Nephron progenitor cell (in vitro differentiated cells): Measurements from ENCODE around the gene PIK3C2G.

Experiments
- DNase-seq: peaks from one replicate; pipeline ENCODE4 v3.0.0; 2021
- H3K27ac Mint-ChIP-seq: 2 replicates; pipeline ENCODE4 v1.8.0; 2021; ENCODE audit warnings: mild to moderate bottlenecking, moderate library complexity, mixed read lengths
- H3K27me3 Mint-ChIP-seq: 2 replicates; pipeline ENCODE4 v1.8.0; 2021; ENCODE audit warnings: mild to moderate bottlenecking, low read depth, mixed read lengths; ENCODE audit not compliant: poor library complexity
- H3K36me3 Mint-ChIP-seq: 2 replicates; pipeline ENCODE4 v1.8.0; 2021; ENCODE audit warnings: low read depth, mixed read lengths
- H3K4me1 Mint-ChIP-seq: 2 replicates; pipeline ENCODE4 v1.8.0; 2021; ENCODE audit warnings: mixed read lengths
- H3K4me3 Mint-ChIP-seq: 2 replicates; pipeline ENCODE4 v1.8.0; 2021; ENCODE audit warnings: mild to moderate bottlenecking, moderate library complexity, mixed read lengths
- H3K9me3 Mint-ChIP-seq: 2 replicates; pipeline ENCODE4 v1.8.0; 2021; ENCODE audit warnings: mild to moderate bottlenecking, moderate library complexity, mixed read lengths
- TF ChIP-seq, protein P1 (sequence below): fragments of 200-600 bp; sonication (generic); IDR thresholded peaks from 2 replicates; pipeline ENCODE4 v1.5.0; 2021; ENCODE audit warnings: antibody characterized with exemption

The PIK3C2G gene

DNA sequence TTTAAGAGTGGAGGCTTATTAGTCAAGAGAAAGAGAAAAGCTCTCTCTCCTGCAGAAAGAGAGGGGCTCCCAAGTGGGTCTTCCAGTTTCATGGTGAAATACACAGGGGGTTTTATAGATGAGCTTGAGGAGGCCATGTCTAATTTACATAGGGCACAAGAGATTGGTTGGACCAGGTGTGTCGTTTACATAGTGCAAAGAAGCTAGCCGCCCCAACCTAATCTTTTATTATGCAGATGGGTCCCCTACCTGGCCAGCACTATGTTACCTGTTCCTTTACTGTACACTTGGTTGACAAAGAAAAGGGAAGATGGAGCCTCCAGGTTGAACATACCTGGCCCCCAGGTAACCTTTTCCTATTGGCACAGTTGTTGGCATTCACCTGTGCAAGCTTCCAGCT is 195.0 kb downstream of the PIK3C2G start:
- H3K4me3 Mint-ChIP-seq, result no peak overlapping the region
- DNase-seq, result no peak
- no peak overlapping the region for H3K27ac Mint-ChIP-seq
- no peaks in the 10 kb centered on the region for H3K27me3 Mint-ChIP-seq
- TF ChIP-seq, protein P1, sequence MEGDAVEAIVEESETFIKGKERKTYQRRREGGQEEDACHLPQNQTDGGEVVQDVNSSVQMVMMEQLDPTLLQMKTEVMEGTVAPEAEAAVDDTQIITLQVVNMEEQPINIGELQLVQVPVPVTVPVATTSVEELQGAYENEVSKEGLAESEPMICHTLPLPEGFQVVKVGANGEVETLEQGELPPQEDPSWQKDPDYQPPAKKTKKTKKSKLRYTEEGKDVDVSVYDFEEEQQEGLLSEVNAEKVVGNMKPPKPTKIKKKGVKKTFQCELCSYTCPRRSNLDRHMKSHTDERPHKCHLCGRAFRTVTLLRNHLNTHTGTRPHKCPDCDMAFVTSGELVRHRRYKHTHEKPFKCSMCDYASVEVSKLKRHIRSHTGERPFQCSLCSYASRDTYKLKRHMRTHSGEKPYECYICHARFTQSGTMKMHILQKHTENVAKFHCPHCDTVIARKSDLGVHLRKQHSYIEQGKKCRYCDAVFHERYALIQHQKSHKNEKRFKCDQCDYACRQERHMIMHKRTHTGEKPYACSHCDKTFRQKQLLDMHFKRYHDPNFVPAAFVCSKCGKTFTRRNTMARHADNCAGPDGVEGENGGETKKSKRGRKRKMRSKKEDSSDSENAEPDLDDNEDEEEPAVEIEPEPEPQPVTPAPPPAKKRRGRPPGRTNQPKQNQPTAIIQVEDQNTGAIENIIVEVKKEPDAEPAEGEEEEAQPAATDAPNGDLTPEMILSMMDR, result no peak
- H3K4me1 Mint-ChIP-seq, result no peaks in the 10 kb centered on the region
- peaks cover 9% of the 10 kb centered on the region for H3K9me3 Mint-ChIP-seq
- no peaks in the 10 kb centered on the region for H3K36me3 Mint-ChIP-seq

DNA sequence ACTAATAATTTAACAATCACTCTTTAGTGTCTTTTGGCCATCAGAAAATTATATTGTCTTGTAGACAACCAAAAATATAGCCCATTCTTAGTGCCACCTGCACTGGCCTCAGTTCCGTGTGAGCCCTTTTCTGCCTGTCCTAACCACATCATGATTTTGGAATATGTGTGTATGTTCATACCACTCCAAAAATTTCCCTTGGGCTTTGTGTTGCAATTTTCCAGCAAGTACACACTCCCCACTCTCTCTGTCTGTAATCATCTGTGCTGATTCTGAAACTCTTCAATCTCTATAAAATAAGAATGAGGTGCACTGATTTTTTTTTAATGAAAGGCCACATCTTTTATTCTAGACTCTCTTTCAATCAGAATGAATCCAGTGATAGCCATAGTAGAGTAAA is 196.0 kb downstream of the PIK3C2G start:
- TF ChIP-seq, protein P1, result no peak
- no peak for DNase-seq
- Mint-ChIP-seq H3K36me3 (no peaks in the 10 kb centered on the region), H3K4me1 (no peaks in the 10 kb centered on the region), H3K4me3 (no peak overlapping the region), H3K27ac (no peak overlapping the region), H3K27me3 (no peaks in the 10 kb centered on the region), H3K9me3 (peaks cover 6% of the 10 kb centered on the region)

DNA sequence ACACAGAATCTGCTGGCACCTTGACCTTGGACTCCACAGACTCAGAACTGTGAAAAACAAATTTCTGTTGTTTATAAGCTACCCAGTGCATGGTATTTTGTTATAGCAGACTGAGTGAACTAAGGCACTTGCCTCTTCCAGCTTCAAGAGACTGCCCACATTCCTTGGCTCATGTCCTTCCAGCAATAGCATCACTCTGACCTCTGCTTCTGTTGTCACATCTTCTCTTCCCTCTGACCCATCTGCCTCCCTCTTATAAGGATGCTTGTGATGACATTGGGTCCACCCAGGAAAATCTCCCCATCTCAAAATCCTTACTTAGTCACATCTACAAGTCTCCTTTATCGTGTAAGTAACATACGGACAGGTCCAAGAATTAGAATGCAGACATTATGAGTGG is 200.4 kb downstream of the PIK3C2G start:
- H3K27me3 Mint-ChIP-seq, result no peaks in the 10 kb centered on the region
- H3K9me3 Mint-ChIP-seq, result no peaks in the 10 kb centered on the region
- no peak for DNase-seq
- H3K4me1 Mint-ChIP-seq, result no peaks in the 10 kb centered on the region
- TF ChIP-seq, protein P1, result no peak
- H3K27ac Mint-ChIP-seq, result no peak overlapping the region
- H3K4me3 Mint-ChIP-seq, result no peak overlapping the region
- no peaks in the 10 kb centered on the region for H3K36me3 Mint-ChIP-seq

DNA sequence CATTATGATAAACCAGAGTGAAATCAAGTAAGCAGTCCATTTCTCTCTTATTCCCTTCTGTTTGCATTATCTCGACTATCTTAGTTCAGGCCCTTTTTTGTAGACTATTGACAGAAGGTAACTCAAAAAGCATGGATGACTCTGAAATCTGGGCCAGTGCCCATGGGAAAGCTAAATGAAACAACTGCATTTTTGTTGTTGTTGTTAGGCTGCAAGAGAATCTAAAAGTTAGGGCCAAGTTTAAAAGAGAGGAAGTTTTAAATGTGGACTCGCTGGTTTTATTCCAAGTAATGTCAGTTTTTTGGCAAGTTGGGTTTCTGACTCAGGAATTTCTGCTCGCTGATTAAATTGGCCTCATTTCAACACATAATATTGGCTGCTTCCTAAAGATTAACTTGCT is 201.1 kb downstream of the PIK3C2G start:
- TF ChIP-seq, protein P1, result no peak
- Mint-ChIP-seq H3K27ac (no peak overlapping the region), H3K4me1 (no peaks in the 10 kb centered on the region), H3K27me3 (no peaks in the 10 kb centered on the region), H3K9me3 (no peaks in the 10 kb centered on the region), H3K4me3 (no peak overlapping the region), H3K36me3 (no peaks in the 10 kb centered on the region)
- DNase-seq, result no peak

DNA sequence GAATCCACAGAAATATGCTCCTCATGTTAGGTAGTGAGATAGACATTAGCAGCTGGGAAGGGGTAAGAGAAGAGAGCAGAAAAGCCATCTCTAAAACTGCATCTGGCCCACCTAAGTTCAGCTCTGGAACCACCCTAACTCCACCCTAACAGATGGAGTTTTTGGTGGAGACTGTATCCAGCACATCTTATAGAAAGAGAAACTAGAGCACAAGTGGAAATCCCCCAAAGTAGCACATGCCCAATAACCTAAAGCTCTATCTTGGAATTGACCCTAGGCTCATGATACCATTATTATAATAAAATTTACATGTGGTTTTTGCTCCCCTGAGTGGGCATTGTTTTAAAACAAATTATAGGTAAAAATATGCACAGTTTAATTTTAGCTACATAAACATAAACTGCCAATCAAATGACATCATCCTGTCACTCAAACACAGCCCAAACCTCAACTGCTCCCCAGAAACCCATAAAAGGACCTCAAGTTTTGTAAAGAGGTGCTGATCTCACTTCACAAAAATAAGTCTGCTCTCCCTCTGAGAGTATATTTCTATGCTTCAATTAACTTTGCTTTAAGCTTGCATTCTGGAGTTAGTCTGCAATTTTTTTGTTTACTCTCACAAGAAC is 206.4 kb downstream of the PIK3C2G start:
- TF ChIP-seq, protein P1, result no peak
- Mint-ChIP-seq H3K9me3 (no peaks in the 10 kb centered on the region), H3K27me3 (peaks cover 6% of the 10 kb centered on the region), H3K4me1 (peaks cover under 1% of the 10 kb centered on the region), H3K36me3 (no peaks in the 10 kb centered on the region), H3K27ac (no peak overlapping the region), H3K4me3 (no peak overlapping the region)
- no peak for DNase-seq

DNA sequence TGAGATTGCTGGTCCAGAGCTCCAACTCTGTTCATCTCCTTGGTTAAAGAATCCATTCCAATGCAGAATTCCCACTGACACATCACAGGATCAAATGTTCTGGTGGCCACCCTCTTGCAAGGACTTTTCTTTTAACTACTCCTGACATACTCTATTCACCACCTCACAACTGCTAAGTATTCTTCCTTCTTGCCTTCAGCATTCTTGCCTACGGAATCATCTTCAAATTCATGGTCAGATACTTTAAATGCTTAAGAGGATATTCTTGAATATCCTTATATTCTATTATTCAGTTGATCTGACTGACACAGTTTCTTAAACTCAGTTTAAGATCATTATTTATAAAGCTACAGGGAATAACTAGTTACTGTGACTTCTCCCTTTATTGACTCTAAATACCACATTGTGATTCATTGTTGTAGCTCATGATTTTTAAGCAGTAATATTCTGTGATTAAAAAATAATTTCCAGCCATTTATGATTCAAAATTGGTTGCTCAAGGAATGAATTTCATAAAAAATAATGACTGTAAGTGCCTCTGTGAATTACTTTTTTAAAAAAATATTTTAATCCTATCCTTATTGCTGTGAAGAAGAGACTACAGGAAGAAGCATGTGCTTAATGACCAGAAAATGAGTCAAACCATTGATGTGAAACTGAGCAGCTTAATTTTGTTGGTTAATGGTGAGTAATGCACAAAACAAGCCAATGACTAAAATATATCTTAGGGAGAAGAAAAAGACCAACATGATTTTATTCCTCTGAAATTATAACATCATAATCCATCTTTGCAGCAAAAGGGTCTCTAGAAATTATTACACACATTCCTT is 207.1 kb downstream of the PIK3C2G start:
- peaks cover 6% of the 10 kb centered on the region for H3K27me3 Mint-ChIP-seq
- TF ChIP-seq, protein P1, result no peak
- DNase-seq, result no peak
- peaks cover 8% of the 10 kb centered on the region for H3K4me1 Mint-ChIP-seq
- no peaks in the 10 kb centered on the region for H3K9me3 Mint-ChIP-seq
- no peaks in the 10 kb centered on the region for H3K36me3 Mint-ChIP-seq
- H3K27ac Mint-ChIP-seq, result no peak overlapping the region
- no peak overlapping the region for H3K4me3 Mint-ChIP-seq
